Stimulated activated CD4-positive, alpha-beta T cell treated with anti-CD3 and anti-CD28 coated beads, Interleukin-12 subunit alpha, Interleukin-12 subunit beta, amount 100 ng/mL, for 24 hours (primary cell): Measurements from ENCODE around the gene ATP2A1.
"Not testable (repeated sequence)": the region's sequence is repeated elsewhere in the genome, so short reads cannot be mapped to it uniquely, and the experiment has no call there.

Experiments
- DNase-seq, 2 experiments: peaks; one replicate each; pipeline ENCODE4 v3.0.0-alpha.2; 2020; ENCODE audit warnings: low read depth in 2 of 2

Gene ATP2A1

DNA sequence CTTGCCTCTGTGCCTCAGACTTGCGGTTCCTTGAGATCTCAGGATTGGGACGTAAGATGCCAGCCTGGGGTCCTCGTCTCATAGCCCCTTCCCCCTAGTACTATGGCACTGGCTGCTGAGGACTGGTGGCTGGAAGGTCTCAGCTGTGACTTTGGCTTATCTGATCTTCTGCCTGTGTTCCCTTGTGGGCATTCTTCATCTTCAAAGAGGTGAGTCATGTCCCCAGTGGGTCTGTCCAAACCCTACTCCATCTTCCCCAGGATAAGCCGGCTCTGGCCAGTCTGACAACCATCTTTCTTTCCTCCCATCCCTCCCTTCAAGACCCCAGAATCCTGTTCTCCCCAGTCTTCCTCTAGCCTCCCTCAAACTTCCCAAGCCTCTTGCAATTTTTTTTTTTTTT, 57.1 kb downstream of the ATP2A1 start:
- no peak for DNase-seq

DNA sequence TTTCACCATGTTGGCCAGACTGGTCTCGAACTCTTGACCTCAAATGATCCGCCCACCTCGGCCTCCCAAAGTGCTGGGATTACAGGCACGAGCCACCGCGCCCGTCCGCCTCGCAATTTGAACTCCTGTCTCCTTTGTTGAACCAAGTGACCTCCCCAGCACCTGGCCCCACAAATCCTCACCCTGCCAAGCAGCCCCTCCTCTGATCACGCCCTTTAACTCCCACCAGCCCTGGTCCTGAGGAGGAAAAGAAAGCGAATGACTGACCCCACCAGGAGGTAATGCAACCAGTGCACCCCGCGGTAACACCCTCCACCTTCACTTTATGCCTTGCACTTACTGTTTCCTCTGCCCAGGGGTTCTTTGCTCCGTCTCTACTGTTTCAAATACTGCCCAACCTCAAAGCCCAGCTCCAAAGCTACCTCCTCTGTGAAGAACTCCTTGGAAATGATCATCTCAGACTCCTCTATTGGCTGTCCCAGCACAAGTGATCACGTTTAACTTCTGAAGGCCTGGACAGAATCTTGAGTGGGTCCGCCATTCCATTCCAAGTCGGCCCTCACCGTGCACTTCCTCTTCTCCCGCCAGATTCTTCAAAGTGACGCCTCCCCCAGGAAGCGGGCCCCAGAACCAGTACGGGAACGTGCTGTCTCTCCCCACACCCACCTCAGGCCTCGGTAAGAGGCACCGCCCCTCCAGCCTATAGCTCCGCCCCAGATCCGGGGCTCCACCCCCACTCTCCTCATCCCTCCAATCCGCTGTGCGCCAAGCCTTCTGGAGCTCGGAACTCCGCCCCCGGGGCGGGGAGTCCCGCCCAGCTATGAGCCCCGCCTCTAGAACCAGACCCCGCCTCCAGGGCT, 57.9 kb downstream of the ATP2A1 start:
- peak; percentile 77 to 85 for DNase-seq

DNA sequence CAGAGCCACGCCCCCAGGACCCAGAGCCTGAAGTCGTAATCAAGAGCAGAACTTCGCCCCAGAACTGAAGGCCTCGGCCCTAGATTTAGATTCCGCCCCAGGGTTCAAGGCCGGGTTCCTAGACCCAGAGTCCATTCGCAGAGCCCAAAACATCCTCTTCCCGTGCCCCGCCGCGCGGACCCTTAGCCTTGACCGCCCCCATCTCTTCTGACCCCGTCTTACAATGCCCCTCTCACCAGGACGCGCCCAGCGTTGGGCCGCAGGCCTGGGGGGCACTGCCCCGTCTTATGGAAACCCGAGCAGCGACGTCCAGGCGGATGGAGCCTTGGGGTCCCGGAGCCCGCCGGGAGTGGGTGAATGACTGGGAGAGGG, 58.5 kb downstream of the ATP2A1 start:
- DNase-seq: no peak

DNA sequence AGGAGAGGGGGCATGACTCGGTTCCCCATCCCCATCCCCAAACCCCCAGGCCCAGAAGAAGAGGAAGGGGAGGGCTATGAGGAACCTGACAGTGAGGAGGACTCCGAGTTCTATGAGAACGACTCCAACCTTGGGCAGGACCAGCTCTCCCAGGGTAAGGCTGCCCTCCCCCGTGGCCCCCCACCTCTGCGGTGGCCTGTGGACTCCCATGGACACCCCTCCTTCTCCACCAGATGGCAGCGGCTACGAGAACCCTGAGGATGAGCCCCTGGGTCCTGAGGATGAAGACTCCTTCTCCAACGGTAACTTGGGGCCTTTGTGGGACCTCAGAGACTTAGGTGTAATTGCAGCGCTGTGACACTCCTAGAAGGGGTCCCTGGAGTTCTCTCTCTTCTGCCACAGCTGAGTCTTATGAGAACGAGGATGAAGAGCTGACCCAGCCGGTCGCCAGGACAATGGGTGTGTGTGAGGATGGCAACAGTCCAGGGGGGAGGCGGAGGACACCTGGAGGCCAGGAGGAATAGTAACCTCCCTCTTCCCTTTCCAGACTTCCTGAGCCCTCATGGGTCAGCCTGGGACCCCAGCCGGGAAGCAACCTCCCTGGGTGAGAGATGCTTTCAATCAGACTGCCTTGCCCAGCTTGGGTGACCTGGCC, 59.1 kb downstream of the ATP2A1 start:
- DNase-seq: no peak

DNA sequence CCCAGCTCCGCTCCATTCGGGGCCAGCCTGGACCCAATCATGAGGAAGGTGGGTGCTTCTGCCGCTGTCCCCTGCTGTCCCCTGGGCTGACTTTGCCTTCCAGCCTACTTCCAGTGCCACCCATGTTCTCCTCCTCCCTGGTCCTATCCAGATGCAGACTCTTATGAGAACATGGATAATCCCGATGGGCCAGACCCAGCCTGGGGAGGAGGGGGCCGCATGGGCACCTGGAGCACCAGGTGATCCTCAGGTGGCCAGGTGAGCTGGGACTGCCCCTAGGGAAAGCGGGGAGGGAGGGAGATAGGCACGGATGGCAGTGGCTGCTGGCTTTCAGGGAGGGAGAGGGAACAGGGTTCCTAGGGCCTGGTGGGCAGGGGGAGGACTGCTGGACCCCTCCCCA, 60.4 kb downstream of the ATP2A1 start:
- DNase-seq: no peak

DNA sequence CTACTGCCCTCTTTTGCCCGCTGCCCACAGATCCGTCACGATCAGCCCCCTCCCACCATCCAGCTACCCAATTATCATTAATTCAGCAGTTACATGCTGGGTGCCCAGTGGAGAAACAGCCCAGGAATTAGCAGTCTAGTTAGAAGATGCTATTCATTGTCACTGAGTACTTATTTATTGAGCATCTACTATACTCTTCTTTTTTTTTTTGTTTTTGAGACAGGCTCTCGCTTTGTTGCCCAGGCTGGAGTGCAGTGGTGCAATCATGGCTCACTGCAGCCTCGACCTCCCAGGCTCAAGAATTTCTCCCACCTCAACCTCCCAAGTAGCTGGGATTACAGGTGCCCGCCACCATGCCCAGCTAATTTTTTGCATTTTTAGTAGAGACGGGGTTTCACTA, 61.5 kb downstream of the ATP2A1 start:
- DNase-seq: not testable (repeated sequence)

DNA sequence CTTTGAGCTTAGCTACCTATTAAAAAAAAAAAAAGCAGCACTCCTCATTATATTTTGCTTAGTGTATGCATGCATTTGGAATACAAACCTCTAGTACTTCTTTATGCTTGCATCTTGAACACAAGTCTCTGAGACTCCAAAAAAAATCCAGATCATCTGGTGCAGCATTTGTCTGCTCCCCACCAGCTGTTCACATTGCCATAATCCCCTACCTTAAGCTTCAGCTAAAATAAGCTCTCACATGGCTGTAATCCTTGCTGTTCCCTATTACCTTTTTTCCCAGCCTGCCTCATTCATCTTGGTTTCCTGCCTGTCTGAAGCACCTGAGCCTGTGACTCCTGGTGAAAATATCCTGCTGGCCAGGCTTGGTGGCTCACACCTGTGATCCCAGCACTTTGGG, 65.0 kb downstream of the ATP2A1 start:
- DNase-seq: no peak

DNA sequence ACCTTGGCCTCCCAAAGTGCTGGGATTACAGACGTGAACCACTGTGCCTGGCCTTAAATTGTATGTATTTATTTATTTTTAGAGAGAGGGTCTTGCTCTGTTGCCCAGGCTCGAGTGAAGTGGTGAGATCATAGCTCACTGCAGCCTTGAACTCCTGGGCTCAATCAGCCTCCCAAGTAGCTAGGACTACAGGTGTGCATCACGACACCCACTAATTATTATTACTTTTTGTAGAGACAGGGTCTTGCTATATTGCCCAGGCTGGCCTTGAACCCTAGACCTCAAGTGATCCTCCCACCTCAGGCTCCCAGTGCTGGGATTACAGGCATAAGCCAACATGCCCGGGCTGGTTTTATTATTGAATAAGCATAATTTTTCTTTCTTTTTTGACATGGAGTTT, 68.4 kb downstream of the ATP2A1 start:
- no peak for DNase-seq

DNA sequence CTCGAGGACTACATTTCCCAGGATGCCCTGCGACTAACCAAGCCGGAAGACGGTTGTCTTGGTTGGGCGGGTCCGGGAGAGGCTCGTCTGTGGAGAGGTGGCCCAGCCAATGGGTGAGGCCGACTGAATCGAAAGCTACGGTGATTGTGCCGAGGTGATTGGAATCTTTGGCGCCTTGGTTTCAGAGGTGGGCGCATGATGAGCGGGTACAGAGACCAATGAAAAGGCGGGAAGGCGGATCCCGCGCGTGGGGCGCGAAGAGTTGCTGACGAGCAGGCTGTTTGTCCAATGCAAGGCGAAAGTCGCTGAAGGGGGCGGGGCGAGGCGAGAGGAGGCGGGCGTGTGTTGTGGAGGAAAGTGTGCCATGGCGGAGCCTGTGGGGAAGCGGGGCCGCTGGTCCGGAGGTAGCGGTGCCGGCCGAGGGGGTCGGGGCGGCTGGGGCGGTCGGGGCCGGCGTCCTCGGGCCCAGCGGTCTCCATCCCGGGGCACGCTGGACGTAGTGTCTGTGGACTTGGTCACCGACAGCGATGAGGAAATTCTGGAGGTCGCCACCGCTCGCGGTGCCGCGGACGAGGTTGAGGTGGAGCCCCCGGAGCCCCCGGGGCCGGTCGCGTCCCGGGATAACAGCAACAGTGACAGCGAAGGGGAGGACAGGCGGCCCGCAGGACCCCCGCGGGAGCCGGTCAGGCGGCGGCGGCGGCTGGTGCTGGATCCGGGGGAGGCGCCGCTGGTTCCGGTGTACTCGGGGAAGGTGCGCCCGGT, 72.5 kb downstream of the ATP2A1 start, which contains the start of gene NFATC2IP:
NFATC2IP (plus strand) TSS at position 290 of the 762 bp plus-strand sequence; CDS start at position 365, 75 bp downstream.
- DNase-seq: peak; percentile 99

DNA sequence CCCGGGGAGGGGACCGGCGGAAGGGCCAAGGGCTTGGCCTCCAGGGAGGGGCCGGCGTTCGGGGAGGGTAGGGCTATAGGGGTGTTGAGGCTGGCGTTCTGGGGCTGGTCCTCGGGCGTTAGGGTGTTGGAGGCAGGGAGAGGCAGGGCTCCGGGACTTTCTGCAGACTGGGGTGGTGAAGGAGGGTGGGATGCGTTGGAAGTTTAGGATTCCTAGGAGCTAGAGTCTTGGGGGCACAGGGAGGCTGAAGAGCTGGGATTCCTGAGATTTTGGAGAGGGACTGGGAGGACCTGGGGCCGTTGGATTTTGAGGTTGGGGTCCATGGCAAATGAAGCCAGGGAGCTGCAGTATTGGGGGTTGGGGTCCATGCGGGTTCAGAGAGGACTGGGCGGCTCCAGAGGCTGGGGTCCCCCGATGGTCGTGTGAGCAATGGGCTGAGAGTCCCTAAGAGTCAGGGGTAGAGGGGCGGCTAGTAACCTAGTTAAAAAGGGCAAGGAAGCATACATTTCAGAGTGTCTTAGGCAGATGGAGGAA, 73.2 kb downstream of the ATP2A1 start:
- DNase-seq: peak in 1 of 2 experiments; percentile 28
